Lower leg skin (tissue), 3 donors: ENCODE measurements around the gene SMOC2.

ENCODE experiments used
- CTCF ChIP-seq, 3 donors: fragments of 450-650 bp; IDR thresholded peaks; one replicate each; pipeline ENCODE4 v1.5.1; 2016; ENCODE audit warnings: antibody characterized with exemption in 3 of 3, mild to moderate bottlenecking in 3 of 3, moderate library complexity in 2 of 3
- POLR2A ChIP-seq, 2 donors: fragments of 450-650 bp; IDR thresholded peaks; one replicate each; pipeline ENCODE4 v1.6.1; 2016 to 2017; ENCODE audit warnings: antibody characterized with exemption in 2 of 2, mild to moderate bottlenecking in 1 of 2, moderate library complexity in 1 of 2

GRCh38 chr6:168640181-168640580 is 199.2 kb downstream of the SMOC2 start:
- TF ChIP-seq CTCF (IDR thresholded peaks at IDR 0.05) (no peak), POLR2A (IDR thresholded peaks at IDR 0.05) (no peak)
